HG03064 (cell line): ENCODE measurements around the gene AKAP9.
"Not testable (repeated sequence)": the region's sequence is repeated elsewhere in the genome, so short reads cannot be mapped to it uniquely, and the experiment has no call there.

Source experiments
- ATAC-seq: cut with Tn5 transposase; IDR thresholded peaks from one replicate; pipeline ENCODE4 v1.9.1; 2021; ENCODE audit warnings: low read depth; ENCODE audit not compliant: unreplicated experiment

AKAP9 gene

DNA sequence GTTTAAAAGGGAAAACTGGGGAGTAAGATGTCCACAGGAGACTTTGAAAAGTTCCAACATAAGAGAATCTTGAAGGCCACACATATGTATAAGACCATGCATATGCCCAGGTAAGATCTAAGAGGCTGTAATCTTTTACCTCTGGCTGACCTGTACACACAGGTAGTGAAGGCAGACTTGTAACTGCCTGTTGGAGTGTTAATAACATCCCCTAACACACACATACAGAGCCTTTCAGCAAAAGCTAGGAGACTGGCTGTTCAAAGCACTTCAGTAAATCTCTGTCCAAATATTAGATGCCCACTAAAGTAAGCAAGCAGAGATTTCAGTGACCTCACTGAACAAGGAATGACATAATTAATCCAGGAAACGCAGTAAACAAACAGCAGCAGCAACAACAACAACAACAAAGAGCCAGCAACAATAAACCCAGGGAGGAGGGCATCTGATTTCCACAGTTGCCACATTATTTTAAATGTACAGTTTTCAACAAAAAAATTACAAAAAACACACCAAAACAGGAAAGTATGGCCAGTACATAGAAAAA lies 178.6 kb downstream of the AKAP9 start:
- ATAC-seq: no peak

DNA sequence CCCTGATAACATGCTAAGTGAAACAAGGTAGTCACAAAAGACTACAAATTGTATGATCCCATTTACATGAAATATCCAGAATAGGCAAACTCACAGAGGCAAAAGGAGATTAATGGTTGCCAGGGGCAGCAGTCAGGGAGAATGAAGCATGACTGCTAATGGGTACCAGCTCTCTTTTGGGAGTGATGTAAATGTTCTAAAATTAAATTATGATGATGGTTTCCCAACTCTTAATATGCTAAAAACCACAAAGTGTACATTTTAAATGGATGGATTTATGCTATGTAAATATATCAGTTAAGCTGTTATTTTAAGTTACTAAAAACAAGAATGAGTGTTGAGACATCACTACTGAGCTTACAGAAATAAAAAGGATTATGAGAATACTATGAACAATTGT lies 181.0 kb downstream of the AKAP9 start:
- no peak for ATAC-seq

- no peak for ATAC-seq
Measured at GRCh38 chr7:92131093-92131492, 190.4 kb downstream of the AKAP9 start.

DNA sequence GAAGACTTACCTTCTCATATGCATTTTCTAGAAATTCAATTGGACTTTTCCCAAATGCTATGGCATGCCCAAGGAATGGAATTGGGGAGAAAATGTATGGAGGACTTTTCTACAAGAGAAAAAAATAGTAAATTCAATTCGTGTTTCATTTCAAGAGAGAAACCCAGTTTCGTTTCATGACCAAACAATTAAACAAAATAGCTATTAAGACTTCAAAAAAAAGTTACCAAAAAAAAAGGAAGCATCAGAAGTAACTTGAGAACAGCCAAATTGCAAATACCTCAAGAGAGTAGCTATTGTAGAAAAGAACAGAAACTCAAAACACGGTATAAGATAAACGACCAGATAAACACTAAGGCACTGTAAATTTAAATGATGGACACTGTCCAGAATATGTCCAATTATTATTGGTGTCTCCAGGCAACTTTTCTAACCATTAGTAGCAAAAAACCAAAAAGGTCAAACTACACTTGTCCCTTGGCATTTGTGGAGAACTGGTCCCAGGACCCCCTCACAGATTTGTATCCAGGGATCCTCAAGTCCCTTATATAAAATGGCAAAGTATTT lies 191.2 kb downstream of the AKAP9 start:
- no peak for ATAC-seq

DNA sequence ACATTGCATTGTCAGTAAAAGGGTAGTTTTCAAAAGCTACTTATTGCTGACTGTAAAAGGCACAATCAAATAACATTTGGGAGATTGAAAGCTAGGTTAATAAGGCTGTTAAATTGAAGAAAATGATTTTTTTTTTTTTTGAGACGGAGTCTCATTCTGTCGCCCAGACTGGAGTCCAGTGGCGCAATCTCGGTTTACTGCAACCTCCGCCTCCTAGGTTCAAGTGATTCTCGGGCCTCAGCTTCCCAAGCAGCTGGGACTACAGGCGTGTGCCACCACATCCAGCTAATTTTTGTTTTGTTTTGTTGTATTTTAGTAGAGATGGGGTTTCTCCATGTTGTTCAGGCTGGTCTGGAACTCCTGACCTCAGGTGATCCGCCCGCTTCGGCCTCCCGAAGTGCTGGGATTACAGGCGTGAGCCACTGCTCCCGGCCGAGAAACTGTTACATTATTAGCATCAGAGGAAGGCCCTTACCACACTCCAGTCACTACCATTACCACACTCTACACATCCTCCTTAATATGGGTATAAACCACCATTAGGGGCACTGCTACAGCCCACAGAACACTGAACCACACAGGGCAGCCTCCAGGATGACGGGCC lies 192.6 kb downstream of the AKAP9 start:
- peak; percentile 16 for ATAC-seq

DNA sequence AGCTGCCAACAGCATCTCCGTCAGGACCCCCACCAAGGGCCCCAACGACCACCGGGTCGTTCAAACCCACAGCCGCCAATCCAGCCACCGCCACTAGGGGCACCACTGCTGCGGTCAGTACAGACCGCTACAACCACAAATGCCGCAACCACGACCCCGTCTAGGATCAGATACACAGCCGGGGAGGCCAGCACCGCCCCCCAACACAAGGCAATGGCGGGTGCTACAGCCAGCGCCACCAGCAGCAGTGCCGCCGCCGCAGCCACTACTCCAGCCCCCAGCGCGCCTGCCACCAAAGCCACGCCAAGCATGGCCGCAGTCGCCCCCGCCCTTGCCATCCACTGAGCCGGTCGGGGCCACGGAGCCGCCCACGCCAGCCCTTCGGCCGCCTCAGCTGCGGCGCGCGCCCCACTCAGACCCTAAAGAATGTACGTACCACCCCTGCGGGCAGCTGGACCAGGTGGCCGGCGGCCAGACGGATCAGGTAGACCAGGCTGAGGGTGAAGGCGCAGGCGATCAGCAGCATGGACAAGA lies 193.1 kb downstream of the AKAP9 start:
- ATAC-seq: peak; percentile 35

DNA sequence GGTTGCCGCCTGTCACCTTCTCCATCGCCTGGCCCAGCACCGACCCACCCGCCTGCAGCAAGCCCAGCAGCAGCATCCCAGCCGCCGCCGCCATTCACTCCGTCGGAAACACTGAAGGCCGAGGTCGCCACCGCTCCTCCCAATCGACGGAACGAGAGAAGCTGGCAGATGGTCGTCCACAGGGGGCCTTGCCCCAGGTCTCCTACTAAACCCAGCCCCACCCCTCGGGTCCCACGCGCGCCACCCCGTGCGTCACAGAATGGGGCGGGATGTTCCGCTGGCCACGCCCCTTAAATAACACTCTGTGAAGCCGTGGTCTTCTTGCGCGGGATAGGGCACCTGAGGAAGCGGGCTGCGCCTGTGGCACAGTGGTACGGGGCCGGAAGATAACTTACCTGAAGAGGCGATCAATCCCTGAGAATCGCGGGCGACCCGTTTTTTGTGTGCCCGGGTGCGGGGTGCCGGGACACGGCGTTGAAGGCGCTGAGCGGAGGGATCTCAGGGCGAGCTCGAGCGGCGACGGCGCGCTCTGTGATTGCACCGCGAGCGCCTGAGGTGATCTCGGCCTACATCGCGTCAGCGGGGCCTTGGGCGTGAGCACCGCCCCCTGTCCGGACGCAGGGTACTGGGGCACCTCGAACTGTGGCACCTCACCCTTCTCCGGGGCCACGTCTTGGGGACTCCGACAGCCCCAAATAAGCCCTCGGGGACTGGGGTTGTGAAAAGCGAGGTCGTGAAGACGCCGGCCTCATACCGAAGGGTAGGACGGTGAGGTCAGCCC lies 193.8 kb downstream of the AKAP9 start, which contains the start of gene CYP51A1:
Gene CYP51A1 (minus strand): TSS at position 207 of the 781 bp plus-strand sequence. CDS start 113 bp downstream, at position 94.
- ATAC-seq: peak; percentile 91

GRCh38 chr7:92135052-92135889 lies 194.6 kb downstream of the AKAP9 start:
- ATAC-seq: no peak

DNA sequence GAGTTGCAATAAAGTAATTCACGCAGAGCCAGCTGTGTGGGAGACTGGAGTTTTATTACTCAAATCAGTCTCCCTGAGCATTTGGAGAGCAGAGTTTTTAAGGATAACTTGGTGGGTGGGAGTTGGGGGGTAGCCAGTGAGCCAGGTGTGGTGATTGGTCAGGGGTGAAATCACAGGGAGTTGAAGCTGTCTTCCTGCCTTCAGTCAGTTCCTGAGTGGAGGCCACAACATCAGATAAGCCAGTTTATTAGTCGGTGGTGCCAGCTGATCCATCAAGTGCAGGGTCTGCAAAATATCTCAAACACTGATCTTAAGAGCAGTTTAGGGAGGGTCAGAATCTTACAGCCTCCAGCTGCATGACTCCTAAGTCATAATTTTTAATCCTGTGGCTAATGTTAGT lies 196.9 kb downstream of the AKAP9 start:
- no peak for ATAC-seq

DNA sequence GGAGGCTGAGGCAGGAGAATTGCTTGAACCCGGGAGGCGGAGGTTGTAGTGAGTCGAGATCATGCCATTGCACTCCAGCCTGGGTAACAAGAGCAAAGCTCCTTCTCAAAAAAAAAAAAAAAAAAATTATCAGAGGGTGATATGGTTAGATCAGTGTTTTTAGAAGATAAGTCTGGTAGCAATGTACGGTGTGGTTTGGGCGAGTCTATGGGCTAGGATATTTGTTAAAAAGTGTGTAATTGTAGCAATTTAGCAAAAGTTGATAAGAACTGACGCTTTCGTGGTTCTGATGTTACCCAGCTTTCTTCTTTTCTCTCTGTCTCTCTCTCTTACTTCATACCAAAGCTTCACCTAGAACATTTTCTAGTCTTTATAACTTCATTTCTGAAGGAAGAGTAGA lies 200.5 kb downstream of the AKAP9 start:
- no peak for ATAC-seq

DNA sequence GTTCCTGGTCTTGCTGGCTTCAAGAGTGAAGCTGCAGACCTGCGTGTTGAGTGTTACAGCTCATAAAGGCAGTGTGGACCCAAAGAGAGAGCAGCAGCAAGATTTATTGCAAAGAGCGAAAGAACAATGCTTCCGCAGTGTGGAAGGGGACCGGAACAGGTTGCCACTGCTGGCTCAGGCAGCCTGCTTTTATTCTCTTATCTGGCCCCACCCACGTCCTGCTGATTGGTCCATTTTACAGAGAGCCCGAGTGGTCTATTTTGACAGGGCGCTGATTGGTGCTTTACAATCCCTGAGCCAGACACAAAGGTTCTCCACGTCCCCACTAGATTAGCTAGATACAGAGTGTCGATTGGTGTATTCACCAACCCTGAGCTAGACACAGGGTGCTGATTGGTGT lies 202.1 kb downstream of the AKAP9 start:
- not testable (repeated sequence) for ATAC-seq

GRCh38 chr7:92143192-92143880 lies 202.7 kb downstream of the AKAP9 start:
- ATAC-seq: not testable (repeated sequence)

DNA sequence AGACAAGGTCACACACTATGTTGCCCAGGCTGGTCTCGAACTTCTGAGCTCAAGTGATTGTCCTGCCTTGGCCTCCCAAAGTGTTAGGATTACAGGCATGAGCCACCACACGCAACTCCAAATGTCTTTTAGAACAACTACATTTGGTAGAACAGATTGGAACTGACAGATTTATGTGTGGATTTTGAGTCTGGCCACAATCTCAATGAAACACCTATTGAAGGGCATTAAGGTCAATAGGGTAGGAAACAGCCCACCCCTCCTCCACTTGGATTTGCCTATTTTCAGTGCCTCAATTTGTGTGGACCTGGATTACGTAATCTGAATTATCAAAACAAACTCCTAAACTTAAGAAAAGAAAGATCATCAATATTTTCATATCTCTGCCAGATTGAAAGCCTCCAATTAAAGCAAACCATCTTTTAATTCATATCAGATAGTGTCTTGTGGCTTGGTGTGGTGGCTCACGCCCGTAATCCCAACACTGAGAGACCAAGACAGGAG lies 209.1 kb downstream of the AKAP9 start:
- ATAC-seq: no peak

- no peak for ATAC-seq
Measured at GRCh38 chr7:92150450-92151017, 209.9 kb downstream of the AKAP9 start.

DNA sequence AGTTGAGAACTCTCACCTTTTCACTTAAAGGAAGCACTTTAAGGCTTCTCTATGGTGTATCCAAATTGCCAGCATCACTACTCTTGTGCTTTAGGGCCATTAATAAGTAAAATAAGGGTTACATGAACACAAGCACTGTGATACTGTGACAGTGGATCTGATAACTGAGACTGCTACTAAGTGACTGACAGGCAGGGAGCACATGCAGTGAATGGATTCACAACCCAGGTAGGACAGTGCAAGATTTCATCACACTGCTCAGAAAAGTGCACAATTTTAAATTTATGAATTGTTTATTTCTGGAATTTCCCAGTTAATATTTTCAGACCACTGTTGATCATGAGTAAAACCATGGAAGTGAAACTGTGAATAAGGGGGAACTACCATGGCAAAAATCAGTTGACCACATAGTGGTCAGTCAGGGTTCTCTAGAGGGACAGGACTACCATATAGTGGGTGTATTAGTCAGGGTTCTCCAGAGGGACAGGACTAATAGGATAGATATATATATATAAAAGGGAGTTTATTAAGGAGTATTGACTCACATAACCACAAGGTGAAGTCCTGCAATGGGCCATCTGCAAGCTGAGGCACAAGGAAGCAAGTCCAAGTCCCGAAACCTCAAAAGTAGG lies 214.6 kb downstream of the AKAP9 start:
- ATAC-seq: no peak

DNA sequence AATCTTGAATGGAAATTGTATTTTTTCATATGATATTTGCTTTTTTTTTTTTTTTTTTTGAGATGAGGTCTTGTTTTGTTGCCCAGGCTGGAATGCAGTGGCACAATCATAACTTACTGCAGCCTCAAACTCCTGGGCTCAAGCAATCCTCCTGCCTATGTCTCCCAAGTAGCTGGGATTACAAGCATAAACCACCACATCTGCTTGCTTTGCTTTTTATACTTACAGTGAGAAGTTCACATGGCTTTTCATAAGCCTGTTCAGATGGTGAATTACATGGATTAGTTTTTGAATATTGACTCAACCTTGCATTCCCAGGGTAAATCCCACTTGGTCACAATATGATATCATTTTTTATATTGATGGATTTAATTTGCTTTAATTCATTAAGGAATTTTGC lies 216.3 kb downstream of the AKAP9 start:
- no peak for ATAC-seq

GRCh38 chr7:92158660-92159575 lies 218.3 kb downstream of the AKAP9 start:
- peak; percentile 63 for ATAC-seq
